A375 (cell line): ENCODE data around the gene LXN. TPM values are rescaled to one million over a fixed set of nuclear protein-coding genes. Genes with fewer than 3 reads are reported as not detected.

ENCODE experiments used
- small RNA-seq: library from RNA; depleted of rRNA; stranded (forward); fragments of <200 nt; gene quantifications from one replicate; pipeline ENCODE3, GENCODE V24; 2014
- total RNA-seq: library from RNA; depleted of rRNA; stranded (reverse); fragments of >200 nt; shearing (Covaris generic); gene quantifications from 2 replicates; pipeline ENCODE4 v1.2.3, GENCODE V29; 2014; rRNA removed

The LXN gene, protein sequence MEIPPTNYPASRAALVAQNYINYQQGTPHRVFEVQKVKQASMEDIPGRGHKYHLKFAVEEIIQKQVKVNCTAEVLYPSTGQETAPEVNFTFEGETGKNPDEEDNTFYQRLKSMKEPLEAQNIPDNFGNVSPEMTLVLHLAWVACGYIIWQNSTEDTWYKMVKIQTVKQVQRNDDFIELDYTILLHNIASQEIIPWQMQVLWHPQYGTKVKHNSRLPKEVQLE
- total RNA-seq: not detected in 2 replicates

DNA sequence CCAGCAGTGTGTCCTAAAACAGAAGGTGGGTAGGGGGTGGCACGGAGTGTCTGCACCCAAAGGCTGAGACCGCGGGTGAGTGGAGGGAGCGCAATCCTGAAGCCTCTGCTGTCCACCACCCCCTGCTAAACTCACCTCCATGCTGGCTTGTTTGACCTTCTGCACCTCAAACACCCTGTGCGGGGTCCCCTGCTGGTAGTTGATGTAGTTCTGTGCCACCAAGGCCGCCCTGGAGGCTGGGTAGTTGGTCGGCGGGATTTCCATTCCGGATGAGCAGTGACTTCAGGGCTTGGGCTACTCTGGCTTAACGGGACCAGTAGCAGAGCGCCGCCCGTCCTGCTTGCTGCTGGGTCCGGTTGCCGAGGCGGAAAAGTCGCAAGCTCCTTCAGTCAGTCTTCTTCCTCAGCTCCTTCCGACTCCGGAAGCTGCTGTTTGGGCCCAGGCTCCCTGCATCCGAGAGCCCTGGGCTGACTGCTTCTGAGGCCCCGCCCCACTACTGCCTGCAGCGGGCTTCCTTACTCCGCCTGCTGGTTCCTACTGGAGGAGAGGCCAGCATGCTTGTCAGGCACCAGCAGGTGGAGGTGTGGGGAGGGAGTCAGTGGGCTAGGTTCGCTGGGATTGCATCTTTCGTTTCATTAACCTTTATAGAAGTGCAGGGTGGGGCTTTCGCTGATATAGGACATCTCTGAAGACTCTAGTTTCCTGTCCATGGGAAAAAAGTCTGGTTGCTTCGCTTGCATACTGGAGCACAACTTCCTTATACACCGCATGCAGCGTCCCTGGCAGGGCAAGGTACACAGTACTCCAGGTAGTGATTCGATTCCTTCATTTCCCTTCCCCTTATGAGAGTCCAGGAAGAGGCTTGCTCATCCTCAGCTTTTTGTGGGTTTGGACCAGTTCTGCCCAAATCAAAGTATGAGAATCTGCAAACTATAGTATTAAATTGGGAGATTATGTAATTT lies at the start of gene LXN:
TSS of gene LXN (minus strand) at position 434 of the 962 bp plus-strand sequence. CDS start at position 264, 170 bp downstream.

DNA sequence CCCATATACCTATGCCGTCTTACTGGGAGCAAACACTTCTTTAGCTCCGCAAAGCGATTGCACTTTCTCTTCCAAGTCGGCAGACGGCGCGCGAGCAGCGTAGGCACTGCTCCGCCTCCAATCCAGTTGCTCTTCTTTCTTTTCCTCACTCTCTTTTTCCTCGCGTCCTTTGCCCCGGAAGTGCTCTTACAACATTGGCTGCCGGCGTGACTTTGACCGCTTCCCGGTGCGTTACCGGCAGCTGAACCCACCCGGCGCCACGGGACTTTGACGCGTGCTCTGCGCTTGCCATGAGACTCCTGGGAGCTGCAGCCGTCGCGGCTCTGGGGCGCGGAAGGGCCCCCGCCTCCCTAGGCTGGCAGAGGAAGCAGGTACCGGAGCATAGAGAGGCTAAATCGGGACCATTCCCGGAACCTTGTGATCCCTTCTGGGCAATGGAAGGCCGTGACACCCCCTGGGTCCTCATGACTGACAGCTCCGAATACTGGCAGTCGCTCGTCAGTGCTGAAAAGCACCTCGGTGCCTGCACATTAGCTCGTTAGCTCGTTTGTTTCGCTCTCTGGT lies 28.0 kb downstream of the LXN start, which contains the start of gene GFM1:
TSS of gene GFM1 (plus strand) at position 183 of the 564 bp plus-strand sequence. CDS start at position 291, 108 bp downstream.

Small RNA genes within 50 kb of the gene (small RNA-seq; reads per million reads assigned to genes)
- not detected for gene AC025033.1
- gene AC080013.6: not detected

Other genes with a start within 250 kb of the LXN start
- gene MLF1, start 101.5 kb downstream of the LXN start, total RNA-seq: 15.8 and 21.4 TPM in 2 replicates
- gene GFM1, start 28.1 kb downstream of the LXN start, total RNA-seq: 56.0 and 56.9 TPM in 2 replicates
- not detected in 2 replicates for gene RARRES1, start 59.8 kb upstream of the LXN start, total RNA-seq
- 27.9 and 30.0 TPM in 2 replicates for gene MFSD1, start 129.4 kb upstream of the LXN start, total RNA-seq